ENCODE data around the gene PBXIP1. TPM values are rescaled to one million over a fixed set of nuclear protein-coding genes. Genes with fewer than 3 reads are reported as not detected.
A peak's percentile ranks its signal among the peaks of the same experiment; 100 is the strongest.

PBXIP1 gene
- total and polyA plus RNA-seq, 2 of the 13 experiments (the other 11 are each of a cell fraction or from before 2014, with no cell fraction given): 16.3 to 31.9 TPM

GRCh38 chr1:154972517-154973343, 16.8 kb upstream of the PBXIP1 start (continued):
- TF ChIP-seq PRDM10 (CRISPR knock-in tag; IDR thresholded peaks at IDR 0.05; ENCODE audit: low read depth) (peak; percentile 84), ZFP36L2 (CRISPR knock-in tag; IDR thresholded peaks at IDR 0.05) (no peak), TAF15 (IDR thresholded peaks at IDR 0.05; ENCODE audit: low read depth, low read length, poor library complexity, severe bottlenecking) (no peak), IKZF5 (CRISPR knock-in tag; IDR thresholded peaks at IDR 0.05) (no peak), ZNF280B (CRISPR knock-in tag; IDR thresholded peaks at IDR 0.05; ENCODE audit: borderline replicate concordance) (no peak), ZNF407 (CRISPR knock-in tag; IDR thresholded peaks at IDR 0.05; ENCODE audit: not compliant biosample characterization) (no peak), ZIK1 (CRISPR knock-in tag; IDR thresholded peaks at IDR 0.05; ENCODE audit: borderline replicate concordance, low read depth) (no peak), PTBP1 (IDR thresholded peaks at IDR 0.05; ENCODE audit: low read depth, low read length, poor library complexity, severe bottlenecking) (no peak), ATF4 (CRISPR knock-in tag; IDR thresholded peaks at IDR 0.05) (peak in 1 of 2 experiments; percentile 74; a peak in 2 of 4 replicates), XRCC5 (optimal IDR thresholded peaks at IDR 0.05; ENCODE audit: low read length) (peak; percentile 81), MIXL1 (CRISPR knock-in tag; IDR thresholded peaks at IDR 0.05) (no peak)
